GM18511 (cell line): ENCODE results near the gene PPA2.
A peak's percentile ranks its signal among the peaks of the same experiment; 100 is the strongest.
"Not testable (repeated sequence)": the region's sequence is repeated elsewhere in the genome, so short reads cannot be mapped to it uniquely, and the experiment has no call there.

ENCODE experiments used
- ATAC-seq: cut with Tn5 transposase; IDR thresholded peaks from one replicate; pipeline ENCODE4 v1.9.1; 2021; ENCODE audit warnings: mild to moderate bottlenecking, moderate library complexity; ENCODE audit not compliant: unreplicated experiment

The PPA2 gene

GRCh38 chr4:105460306-105460705 lies 13.6 kb downstream of the PPA2 start:
- ATAC-seq, result no peak

- not testable (repeated sequence) for ATAC-seq
Observed at GRCh38 chr4:105458541-105458940, 15.3 kb downstream of the PPA2 start.

- ATAC-seq, result no peak
Observed at GRCh38 chr4:105458001-105458400, 15.9 kb downstream of the PPA2 start.

- no peak for ATAC-seq
Observed at GRCh38 chr4:105455998-105456397, 17.9 kb downstream of the PPA2 start.

- no peak for ATAC-seq
Observed at GRCh38 chr4:105455182-105455581, 18.7 kb downstream of the PPA2 start.

- ATAC-seq, result peak; percentile 94
Observed at GRCh38 chr4:105453550-105454205, 20.2 kb downstream of the PPA2 start.

- no peak for ATAC-seq
Observed at GRCh38 chr4:105451346-105451745, 22.5 kb downstream of the PPA2 start.

GRCh38 chr4:105440890-105441289 lies 33.0 kb downstream of the PPA2 start:
- no peak for ATAC-seq

- ATAC-seq, result no peak
Observed at GRCh38 chr4:105437637-105438036, 36.2 kb downstream of the PPA2 start.

GRCh38 chr4:105436414-105436813 lies 37.4 kb downstream of the PPA2 start:
- no peak for ATAC-seq

GRCh38 chr4:105434940-105435339 lies 38.9 kb downstream of the PPA2 start:
- ATAC-seq, result no peak

- no peak for ATAC-seq
Observed at GRCh38 chr4:105433421-105433820, 40.4 kb downstream of the PPA2 start.

- ATAC-seq, result no peak
Observed at GRCh38 chr4:105432438-105432837, 41.4 kb downstream of the PPA2 start.

GRCh38 chr4:105430811-105431210 lies 43.1 kb downstream of the PPA2 start:
- no peak for ATAC-seq

GRCh38 chr4:105426187-105426897 lies 47.5 kb downstream of the PPA2 start:
- no peak for ATAC-seq

- ATAC-seq, result no peak
Observed at GRCh38 chr4:105422207-105422920, 51.5 kb downstream of the PPA2 start.

GRCh38 chr4:105417624-105418023 lies 56.2 kb downstream of the PPA2 start:
- ATAC-seq, result no peak

- no peak for ATAC-seq
Observed at GRCh38 chr4:105415281-105415744, 58.5 kb downstream of the PPA2 start.

- ATAC-seq, result no peak
Observed at GRCh38 chr4:105414316-105414715, 59.5 kb downstream of the PPA2 start.

GRCh38 chr4:105409135-105409534 lies 64.7 kb downstream of the PPA2 start:
- ATAC-seq, result not testable (repeated sequence)

GRCh38 chr4:105400901-105401677 lies 72.8 kb downstream of the PPA2 start:
- ATAC-seq, result no peak
